HG03108 (cell line): ENCODE measurements around the gene EAPP.
"Not testable (repeated sequence)": the region's sequence is repeated elsewhere in the genome, so short reads cannot be mapped to it uniquely, and the experiment has no call there.

ENCODE experiments used
- ATAC-seq: cut with Tn5 transposase; IDR thresholded peaks from one replicate; pipeline ENCODE4 v1.9.1; 2021; ENCODE audit warnings: moderate library complexity; ENCODE audit not compliant: unreplicated experiment

EAPP gene, protein sequence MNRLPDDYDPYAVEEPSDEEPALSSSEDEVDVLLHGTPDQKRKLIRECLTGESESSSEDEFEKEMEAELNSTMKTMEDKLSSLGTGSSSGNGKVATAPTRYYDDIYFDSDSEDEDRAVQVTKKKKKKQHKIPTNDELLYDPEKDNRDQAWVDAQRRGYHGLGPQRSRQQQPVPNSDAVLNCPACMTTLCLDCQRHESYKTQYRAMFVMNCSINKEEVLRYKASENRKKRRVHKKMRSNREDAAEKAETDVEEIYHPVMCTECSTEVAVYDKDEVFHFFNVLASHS

DNA sequence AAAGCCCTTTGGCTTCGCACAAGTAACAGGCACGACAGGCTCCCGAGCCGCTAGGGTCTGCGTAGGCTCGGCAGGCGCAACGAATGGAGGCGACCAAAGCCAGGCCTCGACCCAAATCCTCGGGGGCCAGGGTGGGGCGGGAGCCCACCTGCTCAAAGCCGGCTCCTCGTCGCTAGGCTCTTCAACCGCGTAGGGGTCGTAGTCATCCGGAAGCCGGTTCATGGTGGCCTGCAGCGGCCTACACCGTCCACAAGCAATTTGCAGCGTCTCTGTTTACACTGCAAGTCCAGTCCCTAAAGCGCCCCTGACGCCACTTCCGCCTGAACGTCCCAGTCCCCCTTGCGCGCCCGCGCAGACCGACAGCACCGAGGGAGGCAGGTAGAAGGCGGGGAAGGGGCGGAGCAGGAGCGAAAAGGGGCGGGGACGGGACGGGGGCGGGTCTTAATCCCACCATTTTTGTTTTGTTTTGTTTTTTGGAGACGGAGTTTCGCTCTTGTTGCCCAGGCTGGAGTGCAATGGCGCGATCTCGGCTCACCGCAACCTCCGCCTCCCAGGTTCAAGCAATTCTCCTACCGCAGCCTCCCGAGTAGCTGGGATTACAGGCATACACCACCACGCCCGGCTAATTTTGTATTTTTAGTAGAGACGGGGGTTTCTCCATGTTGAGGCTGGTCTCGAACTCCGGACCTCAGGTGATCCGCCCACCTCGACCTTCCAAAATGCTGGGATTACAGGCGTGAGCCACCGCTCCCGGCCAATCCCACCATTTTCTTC lies at the start of gene EAPP:
Gene EAPP (minus strand): TSS at position 295 of the 774 bp plus-strand sequence. CDS start 73 bp downstream, at position 222.
- peak; percentile 99 for ATAC-seq

DNA sequence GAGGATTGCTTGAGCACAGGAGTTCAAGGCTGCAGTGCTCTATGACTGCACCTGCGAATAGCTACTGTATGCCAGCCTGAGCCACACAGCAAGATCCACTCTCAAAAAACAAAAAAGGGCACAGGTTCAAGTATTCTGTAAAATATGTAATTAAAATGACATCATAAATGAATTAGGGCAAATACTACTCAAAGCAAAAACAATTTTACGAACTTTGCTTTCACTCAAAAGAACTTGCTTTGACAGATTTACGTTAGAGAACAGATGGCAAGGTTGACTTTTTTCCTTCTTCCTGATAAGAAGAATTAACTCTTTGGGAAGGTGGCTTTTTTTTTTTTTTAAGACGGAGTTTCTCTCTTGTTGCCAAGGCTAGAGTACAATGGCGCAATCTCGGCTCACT lies 44.0 kb upstream of the EAPP start:
- no peak for ATAC-seq

DNA sequence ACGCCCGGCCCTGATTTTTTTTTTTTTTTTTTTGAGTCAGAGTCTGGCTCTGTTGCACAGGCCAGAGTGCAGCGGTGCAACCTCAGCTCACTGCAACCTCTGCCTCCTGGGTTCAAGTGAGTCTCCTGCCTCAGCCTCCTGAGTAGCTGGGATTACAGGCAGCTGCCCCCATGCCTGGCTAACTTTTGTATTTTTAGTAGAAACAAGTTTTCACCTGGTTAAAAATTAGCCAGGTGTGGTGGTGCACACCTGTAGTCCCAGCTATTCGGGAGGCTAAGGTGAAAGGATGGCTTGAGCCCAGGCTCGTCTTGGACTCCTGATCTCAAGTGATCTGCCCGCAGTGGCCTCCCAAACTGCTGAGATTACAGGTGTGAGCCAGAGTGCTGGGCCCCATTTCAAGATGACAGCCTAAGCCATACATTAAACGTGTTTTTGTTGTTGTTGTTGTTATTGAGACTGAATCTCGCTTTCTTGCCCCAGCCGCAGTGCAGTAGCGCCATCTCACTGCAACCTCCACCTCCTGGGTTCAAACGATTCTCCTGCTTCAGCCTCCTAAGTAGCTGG lies 42.7 kb upstream of the EAPP start:
- no peak for ATAC-seq

GRCh38 chr14:34580381-34580780 lies 40.9 kb upstream of the EAPP start:
- ATAC-seq: no peak

DNA sequence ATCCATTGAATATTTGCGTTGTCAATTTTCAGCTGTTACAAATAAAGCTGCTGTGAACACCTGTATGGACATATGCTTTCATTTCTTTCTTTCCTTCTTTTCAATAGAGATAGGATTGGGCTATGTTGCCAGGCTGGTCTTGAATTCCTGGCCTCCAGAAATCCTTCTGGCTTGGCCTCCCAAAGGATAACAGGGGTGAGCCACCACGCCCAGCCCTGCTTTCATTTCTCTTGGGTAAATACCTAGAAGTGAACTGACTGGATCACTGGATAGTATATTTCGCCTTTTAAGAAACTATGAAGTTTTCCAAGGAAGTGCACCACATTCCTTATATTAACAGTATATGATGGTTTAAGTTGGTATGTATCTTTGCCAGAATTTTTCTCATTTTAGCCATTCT lies 32.3 kb upstream of the EAPP start:
- no peak for ATAC-seq

GRCh38 chr14:34569750-34570149 lies 30.2 kb upstream of the EAPP start:
- ATAC-seq: no peak

DNA sequence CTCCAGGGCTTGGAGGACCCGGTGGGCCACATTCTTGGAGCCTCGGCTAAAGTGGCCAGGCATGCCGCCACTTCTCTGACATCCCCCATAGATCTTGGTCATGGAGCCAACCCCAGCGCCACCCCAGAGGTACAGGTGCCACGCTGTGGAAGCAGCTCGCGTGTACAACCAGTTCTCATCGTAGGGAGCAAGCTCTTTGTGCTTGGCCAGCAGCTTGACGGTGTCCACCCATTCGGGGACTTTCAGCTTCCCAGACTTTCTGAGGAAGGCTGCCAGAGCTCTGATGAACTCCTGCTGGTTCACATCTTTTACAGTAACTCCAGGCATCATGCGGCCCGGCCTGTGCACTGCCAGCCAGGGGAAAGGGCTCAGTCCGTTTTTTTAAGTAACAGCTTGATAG lies 29.3 kb upstream of the EAPP start:
- no peak for ATAC-seq

- no peak for ATAC-seq
Measured at GRCh38 chr14:34562776-34563150, 23.3 kb upstream of the EAPP start.

DNA sequence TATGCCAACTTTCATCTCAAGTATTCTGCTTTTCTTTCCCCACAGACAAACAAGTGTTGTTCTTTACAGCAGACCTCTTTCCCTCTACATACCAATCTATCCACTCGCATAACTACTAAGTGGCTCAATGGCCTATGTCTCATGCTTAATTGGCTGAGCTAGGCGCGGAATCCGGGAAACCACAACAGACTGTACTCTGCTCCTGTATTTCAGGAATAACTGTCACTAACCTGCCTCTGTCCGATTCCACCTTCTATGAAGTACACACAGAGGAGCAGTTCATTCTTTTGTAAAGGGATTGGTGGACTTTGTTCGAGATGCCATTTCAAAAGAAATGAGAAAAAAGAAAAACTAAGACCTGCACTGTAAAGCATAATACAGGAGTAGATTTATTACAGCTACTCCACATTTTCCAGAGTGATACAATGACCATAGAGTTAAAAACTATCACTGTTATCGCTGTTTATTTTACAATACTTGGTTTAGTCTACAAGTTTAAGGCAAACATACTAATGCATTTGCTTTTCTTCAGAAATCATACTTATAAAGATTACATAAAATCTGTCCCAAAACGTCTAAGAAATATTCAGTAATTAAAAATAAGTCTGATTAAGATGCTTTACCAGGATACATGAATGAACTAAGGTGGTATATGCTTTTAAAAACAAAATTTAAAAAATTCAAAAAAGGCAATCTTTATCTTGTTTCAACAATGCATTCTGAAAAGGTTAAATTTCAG lies 22.7 kb upstream of the EAPP start:
- ATAC-seq: not testable (repeated sequence)

DNA sequence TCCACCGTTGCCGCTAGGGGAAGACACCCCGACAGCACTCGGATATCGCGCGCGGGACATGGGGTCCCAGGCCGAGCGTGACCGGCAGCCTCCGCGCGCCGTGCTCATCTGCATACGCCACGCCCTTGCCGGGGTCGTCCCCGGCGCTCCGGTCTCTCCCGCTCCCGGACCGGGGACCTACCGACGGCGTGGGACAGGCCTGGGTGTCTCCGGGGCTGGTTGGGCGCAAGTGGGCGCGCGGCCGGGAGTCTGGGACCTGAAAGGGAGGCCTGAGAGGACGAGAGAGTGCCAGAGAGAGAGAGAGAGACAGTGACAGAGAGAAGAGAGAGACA lies 17.0 kb upstream of the EAPP start:
- peak; percentile 62 for ATAC-seq

- ATAC-seq: peak; percentile 62
Measured at GRCh38 chr14:34555583-34556497, 16.3 kb upstream of the EAPP start.

DNA sequence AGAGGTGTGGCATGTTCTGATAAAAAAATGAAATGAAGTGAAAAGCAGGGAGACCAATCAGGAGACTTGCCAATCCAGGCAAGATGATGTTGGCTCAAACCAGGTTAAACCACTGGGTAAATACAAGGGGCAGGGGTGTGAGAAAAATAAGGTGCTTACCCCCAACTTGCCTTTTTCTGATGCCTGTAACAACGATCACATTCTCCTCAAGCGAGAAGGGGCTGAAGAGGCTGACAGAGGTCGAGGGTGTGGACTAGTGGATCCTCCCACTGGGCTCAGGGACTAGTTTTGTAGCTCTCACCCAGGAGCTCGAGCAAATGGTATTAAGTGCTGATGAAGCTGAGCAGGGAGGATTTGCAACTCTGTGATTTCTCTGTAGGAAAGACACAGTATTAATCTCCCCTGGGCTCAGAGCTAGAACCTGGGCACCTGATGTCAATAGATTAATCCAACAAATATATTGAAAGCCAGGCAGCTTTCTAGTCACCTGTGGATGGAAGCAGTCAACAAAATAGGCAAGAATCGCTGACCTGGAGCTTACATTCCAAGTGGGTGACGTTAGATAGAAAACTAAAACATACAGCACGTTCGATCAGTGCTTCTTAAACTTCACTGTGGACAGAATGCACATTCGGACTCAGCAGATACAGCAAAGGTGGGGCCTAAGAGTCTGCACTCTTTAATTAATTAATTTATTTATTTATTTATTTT lies 15.2 kb upstream of the EAPP start:
- ATAC-seq: no peak

GRCh38 chr14:34549276-34549966 lies 9.9 kb upstream of the EAPP start:
- not testable (repeated sequence) for ATAC-seq

- no peak for ATAC-seq
Measured at GRCh38 chr14:34548472-34548981, 9.0 kb upstream of the EAPP start.

- ATAC-seq: peak; percentile 11
Measured at GRCh38 chr14:34547136-34547520, 7.6 kb upstream of the EAPP start.

DNA sequence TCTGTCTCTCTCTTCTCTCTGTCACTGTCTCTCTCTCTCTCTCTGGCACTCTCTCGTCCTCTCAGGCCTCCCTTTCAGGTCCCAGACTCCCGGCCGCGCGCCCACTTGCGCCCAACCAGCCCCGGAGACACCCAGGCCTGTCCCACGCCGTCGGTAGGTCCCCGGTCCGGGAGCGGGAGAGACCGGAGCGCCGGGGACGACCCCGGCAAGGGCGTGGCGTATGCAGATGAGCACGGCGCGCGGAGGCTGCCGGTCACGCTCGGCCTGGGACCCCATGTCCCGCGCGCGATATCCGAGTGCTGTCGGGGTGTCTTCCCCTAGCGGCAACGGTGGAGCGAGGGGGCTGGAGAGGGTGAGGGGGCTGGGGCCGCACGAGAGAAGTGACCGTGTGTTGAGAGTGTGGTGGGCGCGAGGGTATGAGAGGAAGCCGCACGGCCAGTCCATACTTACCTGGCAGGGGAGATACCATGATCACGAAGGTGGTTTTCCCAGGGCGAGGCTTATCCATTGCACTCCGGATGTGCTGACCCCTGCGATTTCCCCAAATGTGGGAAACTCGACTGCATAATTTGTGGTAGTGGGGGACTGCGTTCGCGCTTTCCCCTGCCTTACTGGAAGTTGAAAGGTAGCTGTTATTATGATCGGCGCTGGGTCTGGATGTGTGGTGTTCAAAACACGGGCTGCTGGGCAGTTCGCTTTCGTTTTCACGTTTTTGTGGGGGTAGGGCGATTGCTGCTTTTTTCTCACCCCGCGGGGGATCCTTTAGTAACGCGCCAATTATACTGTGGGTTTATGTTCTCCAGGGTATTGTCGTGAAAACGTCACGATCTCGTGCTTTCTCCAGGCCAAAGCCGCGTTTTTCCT lies 7.0 kb upstream of the EAPP start:
- peak; percentile 67 for ATAC-seq

DNA sequence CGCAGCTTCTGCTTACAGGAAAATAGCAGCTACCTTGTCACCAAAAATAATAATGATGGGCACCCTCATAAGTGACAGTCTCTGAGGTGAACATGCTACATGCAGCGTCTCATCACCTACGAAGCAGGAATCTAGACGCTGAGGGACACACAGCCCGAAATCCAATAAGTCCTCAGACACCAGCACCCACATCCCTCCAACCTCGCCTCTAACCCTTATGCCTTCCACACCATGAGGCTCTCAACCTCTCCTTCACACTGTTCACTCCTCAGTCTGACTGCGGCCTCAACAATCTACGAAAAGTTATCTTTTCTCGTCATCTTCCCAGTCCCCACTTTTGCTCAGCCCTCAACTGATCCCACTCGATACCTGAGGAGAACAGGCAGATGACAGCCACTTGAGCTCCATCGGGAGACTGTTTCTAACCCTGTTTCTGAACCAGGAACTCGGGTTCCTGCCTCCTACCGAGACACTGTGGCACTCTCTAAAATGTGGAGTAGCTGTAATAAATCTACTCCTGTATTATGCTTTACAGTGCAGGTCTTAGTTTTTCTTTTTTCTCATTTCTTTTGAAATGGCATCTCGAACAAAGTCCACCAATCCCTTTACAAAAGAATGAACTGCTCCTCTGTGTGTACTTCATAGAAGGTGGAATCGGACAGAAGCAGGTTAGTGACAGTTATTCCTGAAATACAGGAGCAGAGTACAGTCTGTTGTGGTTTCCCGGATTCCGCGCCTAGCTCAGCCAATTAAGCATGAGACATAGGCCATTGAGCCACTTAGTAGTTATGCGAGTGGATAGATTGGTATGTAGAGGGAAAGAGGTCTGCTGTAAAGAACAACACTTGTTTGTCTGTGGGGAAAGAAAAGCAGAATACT lies 919 bp upstream of the EAPP start:
- not testable (repeated sequence) for ATAC-seq
